ENCODE measurements around the gene HBB.
"Not testable (repeated sequence)": the region's sequence is repeated elsewhere in the genome, so short reads cannot be mapped to it uniquely, and the experiment has no call there.

HBB gene

DNA sequence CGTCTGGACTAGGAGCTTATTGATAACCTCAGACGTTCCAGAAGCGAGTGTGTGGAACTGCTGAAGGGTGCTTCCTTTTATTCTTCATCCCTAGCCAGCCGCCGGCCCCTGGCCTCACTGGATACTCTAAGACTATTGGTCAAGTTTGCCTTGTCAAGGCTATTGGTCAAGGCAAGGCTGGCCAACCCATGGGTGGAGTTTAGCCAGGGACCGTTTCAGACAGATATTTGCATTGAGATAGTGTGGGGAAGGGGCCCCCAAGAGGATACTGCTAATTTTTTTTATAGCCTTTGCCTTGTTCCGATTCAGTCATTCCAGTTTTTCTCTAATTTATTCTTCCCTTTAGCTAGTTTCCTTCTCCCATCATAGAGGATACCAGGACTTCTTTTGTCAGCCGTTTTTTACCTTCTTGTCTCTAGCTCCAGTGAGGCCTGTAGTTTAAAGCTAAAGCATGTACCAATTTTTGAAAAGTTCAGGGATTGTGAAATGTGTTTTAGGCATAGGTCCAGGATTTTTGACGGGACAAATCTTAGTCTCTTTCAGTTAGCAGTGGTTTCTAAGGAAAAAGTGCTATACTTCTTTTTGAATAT is 23.0 kb upstream of the HBB start, which contains the start of gene HBG1:
Gene HBG1, minus strand, starts transcription at position 51 of the 590 bp plus-strand sequence. CDS start 53 bp downstream, outside the sequence.
- DNase-seq; in situ Hi-C loops (cut with MboI; ENCODE audit: low pct_unique_long_range_greater_than_20kb, low sequenced_read_pairs): not testable (repeated sequence)

- DNase-seq; in situ Hi-C loops (cut with MboI; ENCODE audit: low pct_unique_long_range_greater_than_20kb, low sequenced_read_pairs): not testable (repeated sequence)
Measured at GRCh38 chr11:5248498-5248897, 21.6 kb upstream of the HBB start.

- in situ Hi-C loops (cut with MboI; ENCODE audit: low pct_unique_long_range_greater_than_20kb, low sequenced_read_pairs): no loop called here
Measured at GRCh38 chr11:5247472-5248192, 20.8 kb upstream of the HBB start.

GRCh38 chr11:5246772-5247471 is 20.1 kb upstream of the HBB start:
- in situ Hi-C loops (cut with MboI; ENCODE audit: low pct_unique_long_range_greater_than_20kb, low sequenced_read_pairs): no loop called here
- DNase-seq: no peak

More at GRCh38 chr11:5247472-5248192, 20.8 kb upstream of the HBB start:
- DNase-seq: no peak

GRCh38 chr11:5245155-5245554 is 18.3 kb upstream of the HBB start:
- in situ Hi-C loops (cut with MboI; ENCODE audit: low pct_unique_long_range_greater_than_20kb, low sequenced_read_pairs): no loop called here

GRCh38 chr11:5243816-5244180 is 16.9 kb upstream of the HBB start:
- in situ Hi-C loops (cut with MboI; ENCODE audit: low pct_unique_long_range_greater_than_20kb, low sequenced_read_pairs): no loop called here
- DNase-seq: no peak

More at GRCh38 chr11:5245155-5245554, 18.3 kb upstream of the HBB start:
- no peak for DNase-seq

DNA sequence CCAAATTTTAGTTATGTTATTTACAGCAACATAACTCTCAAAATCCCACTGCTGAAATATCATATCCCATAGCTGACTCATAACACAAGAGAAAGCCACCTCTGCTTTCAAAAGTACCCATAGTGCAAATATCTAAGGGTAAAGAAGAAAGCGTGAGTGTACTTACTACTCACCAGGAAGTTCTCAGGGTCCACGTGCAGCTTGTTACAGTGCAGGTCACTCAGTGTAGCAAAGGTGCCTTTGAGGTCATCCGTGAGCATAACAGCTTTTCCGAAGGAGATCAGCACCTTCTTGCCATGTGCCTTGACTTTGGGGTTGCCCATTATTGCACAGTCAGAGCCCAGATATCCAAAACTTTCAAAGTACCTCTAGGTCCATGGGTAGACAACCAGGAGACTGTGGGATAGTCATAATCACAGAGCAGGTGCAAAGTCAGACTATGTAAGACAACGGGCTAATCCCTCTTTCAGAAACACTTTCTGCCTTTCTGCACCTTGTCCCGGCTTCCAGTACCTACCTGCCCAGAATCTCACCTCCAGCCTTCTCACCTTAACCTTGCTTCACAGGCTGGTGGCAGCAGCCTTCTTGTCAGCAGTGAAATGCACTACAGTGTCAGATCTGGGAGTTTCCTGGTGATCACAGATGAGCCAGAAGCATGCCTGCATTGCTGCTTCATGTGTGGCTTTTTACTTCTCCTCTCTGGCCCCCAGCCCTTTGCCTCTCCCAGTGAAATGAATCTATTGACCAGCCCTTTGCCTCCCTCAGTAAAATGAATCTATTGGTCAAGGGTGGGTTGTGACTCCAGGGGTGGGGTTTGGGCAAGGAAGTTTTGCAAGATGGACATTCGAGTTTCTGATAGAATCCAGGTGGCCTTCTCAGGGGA is 16.3 kb upstream of the HBB start:
- no peak for DNase-seq

GRCh38 chr11:5242208-5242607 is 15.3 kb upstream of the HBB start:
- in situ Hi-C loops (cut with MboI; ENCODE audit: low pct_unique_long_range_greater_than_20kb, low sequenced_read_pairs): no loop called here
- no peak for DNase-seq

More for the DNA sequence above, 16.3 kb upstream of the HBB start:
- in situ Hi-C loops (cut with MboI; ENCODE audit: low pct_unique_long_range_greater_than_20kb, low sequenced_read_pairs): no loop called here

DNA sequence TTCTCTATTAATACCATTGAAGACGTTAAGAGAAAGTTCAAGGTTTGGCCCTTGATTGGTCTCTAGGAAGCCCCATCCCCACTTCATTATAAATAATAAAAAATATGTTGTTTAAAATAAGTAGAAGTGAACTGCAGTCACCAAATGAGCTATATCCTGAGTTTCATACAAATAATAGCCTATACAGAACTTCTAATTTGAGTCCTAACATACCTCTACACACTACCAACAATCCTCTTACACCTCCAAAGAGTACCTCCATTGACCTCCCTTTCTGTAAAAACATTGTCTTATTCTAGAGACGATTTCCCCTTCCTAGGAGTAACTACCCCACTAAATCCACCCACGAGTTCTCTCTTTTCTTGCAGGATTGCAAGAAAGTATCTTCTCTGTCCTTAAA is 14.6 kb upstream of the HBB start:
- no peak for DNase-seq
- in situ Hi-C loops (cut with MboI; ENCODE audit: low pct_unique_long_range_greater_than_20kb, low sequenced_read_pairs): no loop called here

DNA sequence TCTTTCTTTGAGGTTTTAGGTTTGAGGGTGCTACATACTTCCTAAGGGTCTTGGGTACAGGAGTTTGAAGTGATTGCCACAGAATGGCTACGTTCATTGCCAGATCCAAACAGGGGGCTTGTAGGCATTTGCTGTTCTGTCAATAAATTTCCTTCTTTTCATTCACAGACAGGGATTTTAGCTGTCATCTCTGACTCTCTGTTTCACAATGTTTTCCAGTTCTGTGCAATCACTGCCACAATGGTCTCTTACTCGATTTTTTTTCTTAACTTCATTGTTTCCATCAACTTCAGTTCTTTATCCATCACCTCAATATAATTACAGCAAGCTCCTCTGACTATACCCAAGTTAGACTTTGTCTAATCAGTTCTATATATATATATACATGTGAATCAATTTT is 13.6 kb upstream of the HBB start:
- in situ Hi-C loops (cut with MboI; ENCODE audit: low pct_unique_long_range_greater_than_20kb, low sequenced_read_pairs): no loop called here
- no peak for DNase-seq

DNA sequence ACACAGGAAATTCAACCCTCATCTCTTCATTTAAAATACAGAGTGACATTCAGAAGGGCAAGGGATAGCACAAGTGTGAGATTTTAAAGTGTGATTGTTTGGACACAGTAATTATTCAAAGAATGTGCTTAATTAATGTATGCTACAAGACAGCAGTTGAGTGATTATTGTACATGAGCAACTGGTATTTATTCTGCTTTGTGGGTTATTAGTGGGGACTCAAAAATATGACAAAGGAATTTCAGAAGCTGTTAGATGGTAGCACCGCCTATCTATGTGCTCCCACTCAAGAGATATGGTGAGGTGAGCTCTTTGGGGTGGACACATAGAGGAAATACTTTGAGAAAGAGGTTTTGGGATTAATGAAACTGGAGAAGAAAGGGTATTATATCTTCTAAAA is 13.2 kb upstream of the HBB start:
- no peak for DNase-seq
- in situ Hi-C loops (cut with MboI; ENCODE audit: low pct_unique_long_range_greater_than_20kb, low sequenced_read_pairs): no loop called here

DNA sequence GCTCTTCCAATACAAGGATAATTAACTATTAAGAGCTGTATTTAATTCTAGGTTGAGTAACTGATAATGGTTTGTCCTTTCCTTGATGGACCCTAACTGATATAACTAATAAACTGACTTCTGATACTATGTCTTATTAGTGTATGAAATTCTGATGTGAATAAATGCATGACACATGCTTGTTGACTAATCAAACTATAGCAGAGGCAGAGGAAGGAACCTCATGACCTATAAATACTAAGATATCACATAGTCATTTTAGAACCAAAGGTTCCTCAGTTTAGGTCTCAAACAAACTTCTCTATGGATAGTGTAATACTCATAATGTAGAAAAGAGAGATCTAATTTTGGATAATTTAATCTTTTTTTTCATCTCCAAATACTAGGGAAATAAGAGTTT is 12.2 kb upstream of the HBB start:
- DNase-seq: no peak
- in situ Hi-C loops (cut with MboI; ENCODE audit: low pct_unique_long_range_greater_than_20kb, low sequenced_read_pairs): no loop called here

DNA sequence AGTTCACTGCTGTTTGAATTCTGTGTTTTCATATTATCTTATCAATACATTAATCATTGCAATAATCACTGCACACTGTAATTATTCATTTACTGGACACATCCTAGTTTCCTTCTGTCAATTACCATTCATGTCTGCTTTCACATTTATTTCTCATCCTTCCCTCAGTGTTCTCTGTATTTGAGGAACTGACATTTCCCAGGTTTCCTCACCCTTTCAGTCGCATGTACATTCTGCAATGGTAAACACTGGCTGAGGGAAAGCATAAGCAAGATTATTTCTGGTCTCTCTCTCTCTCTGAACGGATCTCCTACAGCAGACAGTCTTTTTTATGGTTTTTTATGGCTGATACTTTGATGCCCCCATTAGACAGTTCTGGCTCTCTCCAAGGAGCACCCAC is 11.6 kb upstream of the HBB start:
- DNase-seq: no peak
- in situ Hi-C loops (cut with MboI; ENCODE audit: low pct_unique_long_range_greater_than_20kb, low sequenced_read_pairs): no loop called here

GRCh38 chr11:5237420-5237819 is 10.5 kb upstream of the HBB start:
- DNase-seq: no peak
- in situ Hi-C loops (cut with MboI; ENCODE audit: low pct_unique_long_range_greater_than_20kb, low sequenced_read_pairs): no loop called here

DNA sequence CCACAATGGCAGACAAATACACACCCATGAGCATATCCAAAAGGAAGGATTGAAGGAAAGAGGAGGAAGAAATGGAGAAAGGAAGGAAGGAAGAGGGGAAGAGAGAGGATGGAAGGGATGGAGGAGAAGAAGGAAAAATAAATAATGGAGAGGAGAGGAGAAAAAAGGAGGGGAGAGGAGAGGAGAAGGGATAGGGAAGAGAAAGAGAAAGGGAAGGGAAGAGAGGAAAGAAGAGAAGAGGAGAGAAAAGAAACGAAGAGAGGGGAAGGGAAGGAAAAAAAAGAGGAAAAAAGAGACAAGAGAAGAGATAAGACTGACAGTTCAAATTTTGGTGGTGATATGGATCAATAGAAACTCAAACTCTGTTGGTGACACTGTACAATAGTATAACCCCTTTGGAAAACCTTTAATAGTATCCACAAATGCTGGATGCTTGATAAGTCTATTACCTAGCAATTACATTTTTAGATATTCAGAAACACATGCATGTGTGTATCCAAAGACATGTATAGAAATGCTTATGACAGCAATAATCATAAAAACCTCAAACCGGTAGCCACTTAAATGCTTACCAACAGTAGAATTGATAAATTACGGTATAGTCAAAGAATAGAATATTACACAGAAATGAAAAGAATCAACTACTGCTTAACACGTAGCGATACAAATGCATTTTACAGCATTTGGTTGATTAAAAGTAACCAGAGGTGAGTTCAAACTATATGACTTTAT is 8.7 kb upstream of the HBB start:
- no peak for DNase-seq
- in situ Hi-C loops (cut with MboI; ENCODE audit: low pct_unique_long_range_greater_than_20kb, low sequenced_read_pairs): no loop called here

DNA sequence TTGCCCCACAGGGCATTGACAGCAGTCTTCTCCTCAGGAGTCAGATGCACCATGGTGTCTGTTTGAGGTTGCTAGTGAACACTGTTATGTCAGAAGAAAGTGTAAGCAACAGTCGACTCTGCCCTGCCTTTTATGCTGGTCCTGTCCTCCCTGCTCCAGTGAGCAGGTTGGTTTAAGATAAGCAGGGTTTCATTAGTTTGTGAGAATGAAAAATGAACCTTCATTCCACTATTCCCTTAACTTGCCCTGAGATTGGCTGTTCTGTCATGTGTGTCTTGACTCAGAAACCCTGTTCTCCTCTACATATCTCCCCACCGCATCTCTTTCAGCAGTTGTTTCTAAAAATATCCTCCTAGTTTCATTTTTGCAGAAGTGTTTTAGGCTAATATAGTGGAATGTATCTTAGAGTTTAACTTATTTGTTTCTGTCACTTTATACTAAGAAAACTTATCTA is 7.5 kb upstream of the HBB start, which contains the start of gene HBD:
Gene HBD, minus strand, starts transcription at position 103 of the 454 bp plus-strand sequence. Its CDS starts 50 bp downstream, at position 53.
- in situ Hi-C loops (cut with MboI; ENCODE audit: low pct_unique_long_range_greater_than_20kb, low sequenced_read_pairs): no loop called here
- peak; percentile 47 for DNase-seq

DNA sequence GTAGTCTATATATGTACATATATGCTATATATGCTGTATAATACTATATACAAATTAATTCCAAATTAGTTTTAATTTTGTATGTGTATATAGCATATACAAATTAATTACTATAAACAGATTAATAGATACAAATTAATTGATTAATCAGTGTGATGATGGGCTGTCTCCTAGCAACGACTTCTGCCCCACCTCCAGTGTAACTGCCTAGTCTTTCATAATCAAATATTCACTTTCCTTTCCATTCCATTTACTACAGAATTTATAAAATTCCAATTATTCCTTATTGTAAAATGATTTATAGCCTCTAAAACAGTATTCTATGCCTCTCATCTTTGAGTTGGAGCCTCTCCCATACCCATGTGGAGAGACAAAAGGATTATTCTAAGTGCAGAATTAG is 6.4 kb upstream of the HBB start:
- in situ Hi-C loops (cut with MboI; ENCODE audit: low pct_unique_long_range_greater_than_20kb, low sequenced_read_pairs): no loop called here
- DNase-seq: no peak

DNA sequence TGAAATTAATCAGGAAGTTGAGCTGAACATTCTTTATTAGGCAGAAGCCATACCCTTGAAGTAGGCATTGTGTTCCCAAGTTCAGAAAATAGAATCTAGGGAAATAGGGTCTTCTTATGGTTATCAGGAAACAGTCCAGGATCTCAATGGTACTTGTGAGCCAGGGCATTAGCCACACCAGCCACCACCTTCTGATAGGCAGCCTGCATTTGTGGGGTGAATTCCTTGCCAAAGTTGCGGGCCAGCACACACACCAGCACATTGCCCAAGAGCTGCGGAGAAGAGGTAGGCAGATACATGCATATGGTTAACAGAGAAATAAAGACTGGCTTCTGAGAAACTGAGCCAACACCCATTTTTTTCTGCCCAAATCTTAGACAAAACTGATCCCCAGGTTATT is 6.0 kb upstream of the HBB start:
- in situ Hi-C loops (cut with MboI; ENCODE audit: low pct_unique_long_range_greater_than_20kb, low sequenced_read_pairs): no loop called here
- no peak for DNase-seq

GRCh38 chr11:5232176-5232575 is 5.3 kb upstream of the HBB start:
- in situ Hi-C loops (cut with MboI; ENCODE audit: low pct_unique_long_range_greater_than_20kb, low sequenced_read_pairs): no loop called here
- DNase-seq: no peak

Measured in KBM-7 (cell line).